HG02981 (cell line): ENCODE measurements around the gene GOLT1A.

Experiments
- ATAC-seq: cut with Tn5 transposase; IDR thresholded peaks from one replicate; pipeline ENCODE4 v1.9.1; 2021; ENCODE audit warnings: mild to moderate bottlenecking, moderate library complexity; ENCODE audit not compliant: unreplicated experiment

Gene GOLT1A

GRCh38 chr1:204161609-204162493 is 51.9 kb downstream of the GOLT1A start:
- ATAC-seq: no peak

- no peak for ATAC-seq
Measured at GRCh38 chr1:204157962-204158361, 55.8 kb downstream of the GOLT1A start.

- no peak for ATAC-seq
Measured at GRCh38 chr1:204155881-204156280, 57.9 kb downstream of the GOLT1A start.

GRCh38 chr1:204154568-204155255 is 59.1 kb downstream of the GOLT1A start:
- no peak for ATAC-seq

GRCh38 chr1:204153667-204154066 is 60.1 kb downstream of the GOLT1A start:
- ATAC-seq: no peak

GRCh38 chr1:204152310-204153044 is 61.3 kb downstream of the GOLT1A start:
- ATAC-seq: no peak

GRCh38 chr1:204151552-204152309 is 62.1 kb downstream of the GOLT1A start, which contains the start of gene ETNK2:
TSS of gene ETNK2 (minus strand) at chr1:204152044. CDS start at chr1:204151852, 192 bp downstream.
- ATAC-seq: no peak

- ATAC-seq: no peak
Measured at GRCh38 chr1:204150702-204151551, 62.9 kb downstream of the GOLT1A start.

- ATAC-seq: no peak
Measured at GRCh38 chr1:204149635-204150565, 63.9 kb downstream of the GOLT1A start.

GRCh38 chr1:204149107-204149506 is 64.7 kb downstream of the GOLT1A start:
- no peak for ATAC-seq
